DOHH2 (cell line): Measurements from ENCODE around the gene WDR41.

Experiments
- H3F3A ChIP-seq: fragments of 200-600 bp; sonication (generic), shearing (Covaris generic); 2 replicates; pipeline ENCODE4 v1.6.0; 2016; ENCODE audit warnings: antibody characterized with exemption, mild to moderate bottlenecking; ENCODE audit not compliant: control insufficient read depth, insufficient read depth
- H3K27ac ChIP-seq: fragments of 200-600 bp; sonication (generic); 2 replicates; pipeline ENCODE4 v1.5.1; 2014; ENCODE audit warnings: low read depth, mild to moderate bottlenecking, low read length, moderate library complexity
- H3K27me3 ChIP-seq: fragments of 200-600 bp; sonication (generic); 2 replicates; pipeline ENCODE4 v1.6.1; 2014; ENCODE audit warnings: mild to moderate bottlenecking, low read length, mixed read lengths; ENCODE audit not compliant: control insufficient read depth
- H3K36me3 ChIP-seq: fragments of 200-600 bp; sonication (generic); 2 replicates; pipeline ENCODE4 v1.6.1; 2014; ENCODE audit warnings: mild to moderate bottlenecking, low read length, moderate library complexity, mixed read lengths; ENCODE audit not compliant: control insufficient read depth
- H3K4me1 ChIP-seq: fragments of 200-600 bp; sonication (generic); 2 replicates; pipeline ENCODE4 v1.6.1; 2014; ENCODE audit warnings: mild to moderate bottlenecking, low read length, mixed read lengths; ENCODE audit not compliant: control insufficient read depth
- H3K4me2 ChIP-seq: fragments of 200-600 bp; sonication (generic); 2 replicates; pipeline ENCODE4 v1.6.0; 2014; ENCODE audit warnings: mild to moderate bottlenecking, low read length, moderate library complexity
- H3K4me3 ChIP-seq: fragments of 200-600 bp; sonication (generic); 2 replicates; pipeline ENCODE4 v1.5.1; 2014; ENCODE audit warnings: mild to moderate bottlenecking, low read length, mixed read lengths
- H3K79me2 ChIP-seq: fragments of 200-600 bp; sonication (generic); 2 replicates; pipeline ENCODE4 v1.6.1; 2014; ENCODE audit warnings: mild to moderate bottlenecking, low read length, mixed read lengths; ENCODE audit not compliant: control insufficient read depth
- H3K9me2 ChIP-seq: fragments of 200-600 bp; sonication (generic); replicated peaks from 2 replicates; pipeline ENCODE4 v1.6.1; 2014; ENCODE audit warnings: mild to moderate bottlenecking, low read length, mixed read lengths; ENCODE audit not compliant: control insufficient read depth
- H3K9me3 ChIP-seq: fragments of 200-600 bp; sonication (generic); 2 replicates; pipeline ENCODE4 v1.6.1; 2014; ENCODE audit warnings: antibody characterized with exemption, low read length, mixed read lengths; ENCODE audit not compliant: control insufficient read depth, insufficient read depth
- H4K20me1 ChIP-seq: fragments of 200-600 bp; sonication (generic); 2 replicates; pipeline ENCODE4 v1.6.0; 2014; ENCODE audit warnings: low read depth, mild to moderate bottlenecking, antibody characterized with exemption, low read length, moderate library complexity; ENCODE audit not compliant: control insufficient read depth, insufficient read depth
- CTCF ChIP-seq: fragments of 200-600 bp; sonication (generic); IDR thresholded peaks from one replicate; pipeline ENCODE4 v1.5.1; 2014; ENCODE audit warnings: antibody characterized with exemption, mild to moderate bottlenecking, low read depth, low read length; ENCODE audit not compliant: poor library complexity, severe bottlenecking
- EZH2phosphoT487 ChIP-seq: fragments of 200-600 bp; sonication (generic); IDR thresholded peaks from 2 replicates; pipeline ENCODE4 v1.6.1; 2017; ENCODE audit warnings: borderline replicate concordance, mild to moderate bottlenecking, antibody characterized with exemption, low read length, moderate library complexity, mixed read lengths

Gene WDR41

GRCh38 chr5:77407152-77407551 lies 85.0 kb downstream of the WDR41 start:
- H3K4me2 ChIP-seq, result no peak overlapping the region
- H3F3A ChIP-seq, result no peaks in the 10 kb centered on the region
- no peaks in the 10 kb centered on the region for H4K20me1 ChIP-seq
- peaks cover 2% of the 10 kb centered on the region for H3K27me3 ChIP-seq
- H3K9me3 ChIP-seq, result no peaks in the 10 kb centered on the region
- H3K36me3 ChIP-seq, result no peaks in the 10 kb centered on the region
- no peaks in the 10 kb centered on the region for H3K79me2 ChIP-seq
- no peaks in the 10 kb centered on the region for H3K9me2 ChIP-seq
- H3K4me1 ChIP-seq, result no peaks in the 10 kb centered on the region
- no peak for TF ChIP-seq EZH2phosphoT487
- no peak for TF ChIP-seq CTCF
- no peak overlapping the region for H3K27ac ChIP-seq
- H3K4me3 ChIP-seq, result no peak overlapping the region

- no peaks in the 10 kb centered on the region for H3K9me3 ChIP-seq
- H3F3A ChIP-seq, result no peaks in the 10 kb centered on the region
- H3K79me2 ChIP-seq, result no peaks in the 10 kb centered on the region
- no peaks in the 10 kb centered on the region for H3K9me2 ChIP-seq
- H3K4me2 ChIP-seq, result no peak overlapping the region
- H3K27ac ChIP-seq, result no peak overlapping the region
- no peaks in the 10 kb centered on the region for H3K36me3 ChIP-seq
- TF ChIP-seq CTCF, result no peak
- TF ChIP-seq EZH2phosphoT487, result no peak
- H3K4me1 ChIP-seq, result no peaks in the 10 kb centered on the region
- H3K27me3 ChIP-seq, result no peaks in the 10 kb centered on the region
- no peak overlapping the region for H3K4me3 ChIP-seq
- H4K20me1 ChIP-seq, result no peaks in the 10 kb centered on the region
Observed at GRCh38 chr5:77402796-77403195, 89.3 kb downstream of the WDR41 start.

- TF ChIP-seq CTCF (no peak), EZH2phosphoT487 (no peak)
- H3K4me2 ChIP-seq, result no peak overlapping the region
Observed at GRCh38 chr5:77400645-77401044, 91.5 kb downstream of the WDR41 start.

DNA sequence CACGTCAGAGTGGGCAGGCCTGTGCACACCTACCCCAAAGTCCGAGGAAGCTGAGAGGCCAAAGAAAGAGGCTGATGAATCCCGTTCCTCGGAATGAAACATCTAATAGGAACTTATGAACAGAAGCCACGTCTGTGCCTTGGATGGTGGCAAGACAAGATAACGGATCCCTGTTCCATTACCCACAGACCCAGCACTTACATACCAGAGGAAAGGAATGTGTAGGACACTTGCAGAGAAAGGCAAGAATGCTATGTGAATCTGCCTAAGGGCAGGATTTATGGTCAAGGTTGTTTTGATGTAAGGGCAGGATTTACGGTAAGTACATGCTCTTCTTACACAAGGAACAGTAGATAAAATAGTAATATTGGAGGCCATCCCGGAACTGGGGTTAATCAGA lies 93.2 kb downstream of the WDR41 start:
- no peak overlapping the region for H3K4me3 ChIP-seq
- no peaks in the 10 kb centered on the region for H3K9me3 ChIP-seq
- H3K4me2 ChIP-seq, result no peak overlapping the region
- H4K20me1 ChIP-seq, result no peaks in the 10 kb centered on the region
- no peaks in the 10 kb centered on the region for H3K36me3 ChIP-seq
- TF ChIP-seq CTCF (no peak), EZH2phosphoT487 (no peak)
- H3K79me2 ChIP-seq, result no peaks in the 10 kb centered on the region
- H3F3A ChIP-seq, result no peaks in the 10 kb centered on the region
- no peak overlapping the region for H3K27ac ChIP-seq
- H3K9me2 ChIP-seq, result no peaks in the 10 kb centered on the region
- H3K27me3 ChIP-seq, result no peaks in the 10 kb centered on the region
- no peaks in the 10 kb centered on the region for H3K4me1 ChIP-seq

More at GRCh38 chr5:77400645-77401044, 91.5 kb downstream of the WDR41 start:
- Histone ChIP-seq H3K9me3 (no peaks in the 10 kb centered on the region), H3K27me3 (no peaks in the 10 kb centered on the region), H3K79me2 (no peaks in the 10 kb centered on the region), H3K9me2 (no peaks in the 10 kb centered on the region), H3K4me3 (no peak overlapping the region), H4K20me1 (no peaks in the 10 kb centered on the region), H3K27ac (no peak overlapping the region), H3K4me1 (no peaks in the 10 kb centered on the region), H3K36me3 (no peaks in the 10 kb centered on the region), H3F3A (no peaks in the 10 kb centered on the region)
